NOMO-1 treated with dmso at 0.1 percent for 144 hours (cell line): ENCODE data around the gene DIDO1.

Experiments used
- DNase-seq: peaks from one replicate; lab custom pipeline; 2025; ENCODE audit not compliant: unreplicated experiment; lab: John Stamatoyannopoulos, UW

The DIDO1 gene

GRCh38 chr20:62911701-62912280, 14.5 kb downstream of the DIDO1 start:
- DNase-seq = no peak

- DNase-seq = no peak
These were observed 15.4 kb downstream of the DIDO1 start for GRCh38 chr20:62910777-62911497.

GRCh38 chr20:62910217-62910766, 16.0 kb downstream of the DIDO1 start:
- no peak for DNase-seq

- DNase-seq = no peak
These were observed 17.1 kb downstream of the DIDO1 start for GRCh38 chr20:62908971-62909791.

- DNase-seq = no peak
These were observed 18.7 kb downstream of the DIDO1 start for GRCh38 chr20:62907384-62908317.

GRCh38 chr20:62906647-62907375, 19.5 kb downstream of the DIDO1 start:
- no peak for DNase-seq

GRCh38 chr20:62906209-62906608, 20.1 kb downstream of the DIDO1 start:
- no peak for DNase-seq

- DNase-seq = no peak
These were observed 20.7 kb downstream of the DIDO1 start for GRCh38 chr20:62905536-62906117.

GRCh38 chr20:62902926-62903615, 23.2 kb downstream of the DIDO1 start:
- no peak for DNase-seq

GRCh38 chr20:62901891-62902290, 24.4 kb downstream of the DIDO1 start:
- DNase-seq = no peak

- no peak for DNase-seq
These were observed 25.4 kb downstream of the DIDO1 start for GRCh38 chr20:62900692-62901584.

- peak; percentile 45 for DNase-seq
These were observed 26.1 kb downstream of the DIDO1 start for GRCh38 chr20:62900052-62900691.

GRCh38 chr20:62899633-62900051, 26.7 kb downstream of the DIDO1 start:
- no peak for DNase-seq

- DNase-seq = no peak
These were observed 27.2 kb downstream of the DIDO1 start for GRCh38 chr20:62898970-62899632.

GRCh38 chr20:62898093-62898964, 28.0 kb downstream of the DIDO1 start:
- DNase-seq = no peak

GRCh38 chr20:62897666-62898065, 28.6 kb downstream of the DIDO1 start:
- DNase-seq = no peak
